OCI-LY7 (cell line): ENCODE measurements around the gene ZNF438.

Source experiments
- CTCF ChIP-seq: fragments of 200-600 bp; sonication (generic); conservative IDR thresholded peaks from 2 replicates; pipeline ENCODE4 v1.5.1; 2014; ENCODE audit warnings: mild to moderate bottlenecking, antibody characterized with exemption, low read length, moderate library complexity, mixed read lengths
- EZH2phosphoT487 ChIP-seq: fragments of 200-600 bp; sonication (generic); IDR thresholded peaks from 2 replicates; pipeline ENCODE4 v1.6.1; 2018; ENCODE audit warnings: low read depth, borderline replicate concordance, mild to moderate bottlenecking, mixed run types, antibody characterized with exemption, low read length, moderate library complexity, mixed read lengths

DNA sequence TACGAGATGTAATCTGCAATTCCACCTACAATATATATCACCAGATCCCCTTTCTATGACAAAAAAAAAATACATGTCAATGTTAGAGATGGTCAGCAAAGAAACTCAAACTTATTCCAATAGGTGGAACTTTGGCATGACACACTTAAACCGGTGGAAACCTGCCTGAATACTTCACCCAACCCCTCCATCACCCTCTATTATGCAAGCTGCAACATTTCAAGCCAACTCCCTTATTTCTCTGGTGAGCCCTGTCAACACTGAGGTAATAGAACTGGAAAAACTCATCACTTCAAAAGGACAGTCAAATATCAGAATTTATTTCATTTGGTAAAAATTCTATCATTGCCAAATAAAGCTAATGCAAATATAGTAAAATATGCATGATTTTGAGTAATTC, 3.6 kb downstream of the ZNF438 start:
- TF ChIP-seq CTCF, result no peak
- no peak for TF ChIP-seq EZH2phosphoT487
